ENCODE results near the gene SDK2. TPM values are rescaled to one million over a fixed set of nuclear protein-coding genes. Genes with fewer than 3 reads are reported as not detected.
A peak's percentile ranks its signal among the peaks of the same experiment; 100 is the strongest.

The SDK2 gene
- total and polyA plus RNA-seq, 2 of the 4 experiments (the other 2 are of a cell fraction) = under 0.01 to 0.03 TPM

DNA sequence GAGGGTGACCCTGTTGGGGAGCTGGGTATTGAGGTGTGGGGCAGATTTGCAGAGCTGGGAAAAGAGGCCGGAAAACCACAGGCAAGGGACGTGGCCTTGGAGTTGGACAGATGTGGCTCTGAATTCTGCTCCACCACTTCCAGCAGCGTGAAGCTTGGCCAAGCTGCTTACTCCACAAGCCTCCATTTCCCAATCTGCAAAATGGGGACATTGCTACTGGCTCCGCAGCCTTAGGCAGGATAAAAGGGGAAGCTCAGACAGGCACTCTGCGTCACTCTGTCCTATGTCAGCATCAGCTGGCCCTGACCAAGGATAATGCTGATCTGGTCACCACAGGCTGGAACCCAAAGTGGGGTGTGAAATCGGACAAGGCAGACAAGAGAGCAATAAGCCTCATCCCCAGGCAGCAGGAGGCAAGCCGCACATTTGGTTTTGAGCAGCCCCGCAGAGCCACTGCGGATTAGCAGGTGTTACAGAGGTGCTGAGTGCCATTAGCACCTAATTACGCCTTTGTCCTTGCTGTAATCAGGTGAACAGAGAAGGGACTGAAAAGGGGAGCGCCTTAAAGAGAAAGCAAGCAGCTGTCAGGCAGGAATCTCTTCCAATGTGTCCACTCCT is 54.8 kb downstream of the SDK2 start:
- Histone ChIP-seq H3K14ac (replicated peaks; ENCODE audit: low read depth, low read length) (no peak overlapping the region), H3K9me3 (ENCODE audit: control insufficient read depth, insufficient read depth, low read length) (peaks cover 3% of the 10 kb centered on the region; the same call in 1 of the 2 replicates), H2BK20ac (ENCODE audit: low read depth, low read length) (no peak overlapping the region), H2BK15ac (ENCODE audit: low read depth, low read length) (no peak overlapping the region), H4K8ac (ENCODE audit: low read depth in 2 of 2, low read length in 2 of 2) (no peak overlapping the region), H4K20me1 (ENCODE audit: insufficient read depth, low read length) (no peaks in the 10 kb centered on the region), H4K91ac (ENCODE audit: insufficient read depth, low read depth, low read length) (no peak overlapping the region), H3K4ac (ENCODE audit: low read depth, low read length) (no peak overlapping the region), H3K36me3 (ENCODE audit: control insufficient read depth, insufficient read depth, low read length) (no peaks in the 10 kb centered on the region), H2BK5ac (ENCODE audit: low read depth, low read length, poor library complexity, severe bottlenecking) (no peak overlapping the region), H2AK5ac (ENCODE audit: low read depth, low read length) (no peak overlapping the region), H3K27ac (ENCODE audit: insufficient read depth, low read length) (no peak overlapping the region), H3K9me1 (ENCODE audit: insufficient read depth, low read length) (no peaks in the 10 kb centered on the region), H3K4me1 (ENCODE audit: control insufficient read depth, insufficient read depth, low read length) (no peaks in the 10 kb centered on the region), H3K4me3 (ENCODE audit: insufficient read depth, low read depth, low read length) (no peak overlapping the region), H3K18ac (ENCODE audit: low read depth, low read length) (no peak overlapping the region), H3K23ac (ENCODE audit: low read depth, low read length) (no peak overlapping the region), H3K56ac (ENCODE audit: extremely low read depth, insufficient read depth, low read length) (no peak overlapping the region), H4K5ac (ENCODE audit: low read depth, low read length) (no peak overlapping the region), H2AK9ac (replicated peaks; ENCODE audit: low read depth, low read length, poor library complexity) (no peak overlapping the region), H3K9ac (ENCODE audit: low read depth, low read length) (no peak overlapping the region), H3K79me1 (ENCODE audit: low read depth in 1 of 2, low read length in 2 of 2) (no peaks in the 10 kb centered on the region), H3K27me3 (ENCODE audit: control insufficient read depth, insufficient read depth, low read length) (no peaks in the 10 kb centered on the region), H2BK120ac (ENCODE audit: low read depth, low read length) (no peak overlapping the region), H2AFZ (replicated peaks; ENCODE audit: low read length, poor library complexity) (peak overlapping the region; percentile 43), H3K4me2 (ENCODE audit: low read depth, low read length) (no peak overlapping the region)
- TF ChIP-seq SMC3 (IDR thresholded peaks at IDR 0.05; ENCODE audit: low read depth, low read length) (no peak), CEBPB (IDR thresholded peaks at IDR 0.05; ENCODE audit: low read depth, low read length) (no peak), CHD1 (IDR thresholded peaks at IDR 0.05; ENCODE audit: low read depth, low read length) (no peak), ELK1 (IDR thresholded peaks at IDR 0.05; ENCODE audit: borderline replicate concordance, low read depth, low read length) (no peak), POLR2A (IDR thresholded peaks at IDR 0.05; ENCODE audit: low read depth, low read length) (no peak), RFX5 (IDR thresholded peaks at IDR 0.05; ENCODE audit: low read depth, low read length) (no peak), MXI1 (IDR thresholded peaks at IDR 0.05; ENCODE audit: borderline replicate concordance, low read depth, low read length) (no peak), USF2 (IDR thresholded peaks at IDR 0.05; ENCODE audit: low read depth, low read length) (no peak), MAFK (IDR thresholded peaks at IDR 0.05; ENCODE audit: low read depth, low read length) (no peak), RAD21 (IDR thresholded peaks at IDR 0.05; ENCODE audit: low read length) (no peak), FOS (IDR thresholded peaks at IDR 0.05; ENCODE audit: low read depth, low read length) (no peak), BHLHE40 (IDR thresholded peaks at IDR 0.05; ENCODE audit: low read depth, low read length) (no peak), MAZ (IDR thresholded peaks at IDR 0.05; ENCODE audit: borderline replicate concordance, low read depth, low read length) (no peak)
- TF ChIP-seq, protein P1, sequence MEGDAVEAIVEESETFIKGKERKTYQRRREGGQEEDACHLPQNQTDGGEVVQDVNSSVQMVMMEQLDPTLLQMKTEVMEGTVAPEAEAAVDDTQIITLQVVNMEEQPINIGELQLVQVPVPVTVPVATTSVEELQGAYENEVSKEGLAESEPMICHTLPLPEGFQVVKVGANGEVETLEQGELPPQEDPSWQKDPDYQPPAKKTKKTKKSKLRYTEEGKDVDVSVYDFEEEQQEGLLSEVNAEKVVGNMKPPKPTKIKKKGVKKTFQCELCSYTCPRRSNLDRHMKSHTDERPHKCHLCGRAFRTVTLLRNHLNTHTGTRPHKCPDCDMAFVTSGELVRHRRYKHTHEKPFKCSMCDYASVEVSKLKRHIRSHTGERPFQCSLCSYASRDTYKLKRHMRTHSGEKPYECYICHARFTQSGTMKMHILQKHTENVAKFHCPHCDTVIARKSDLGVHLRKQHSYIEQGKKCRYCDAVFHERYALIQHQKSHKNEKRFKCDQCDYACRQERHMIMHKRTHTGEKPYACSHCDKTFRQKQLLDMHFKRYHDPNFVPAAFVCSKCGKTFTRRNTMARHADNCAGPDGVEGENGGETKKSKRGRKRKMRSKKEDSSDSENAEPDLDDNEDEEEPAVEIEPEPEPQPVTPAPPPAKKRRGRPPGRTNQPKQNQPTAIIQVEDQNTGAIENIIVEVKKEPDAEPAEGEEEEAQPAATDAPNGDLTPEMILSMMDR (conservative IDR thresholded peaks at IDR 0.05; ENCODE audit: low read depth, low read length) = no peak
- ChIA-PET CTCF (no interaction called here), POLR2A (ENCODE audit: unreplicated experiment) (no interaction called here)
- ATAC-seq (ENCODE audit: low read depth) = no peak
- in situ Hi-C loops (cut with MboI; ENCODE audit: low sequenced_read_pairs) = no loop called here
- dilution Hi-C loops (cut with HindIII; ENCODE audit: low sequenced_read_pairs, unreplicated experiment) = no loop called here
- 64% methylated on average over 3 of the region's 11 CpGs; no CpG with 5 or more reads in 1 of the 2 experiments for WGBS, 2 experiments (ENCODE audit: extremely low coverage in 2 of 2, insufficient read length in 1 of 2)
- BruUV-seq (replicated peaks) = no TSS peak
- DNase-seq = no peak
- intact Hi-C loops (cut with micrococcal nuclease) = no loop called here
